Tibial nerve (tissue), 4 donors: Measurements from ENCODE around the gene AFAP1. TPM values are rescaled to one million over a fixed set of nuclear protein-coding genes. Genes with fewer than 3 reads are reported as not detected.

Experiments used
- DNase-seq, 2 donors: peaks; one replicate each; pipeline ENCODE4 v3.0.0-alpha.2; 2019; ENCODE audit warnings: low spot score in 2 of 2
- H3K27ac ChIP-seq, 4 donors: fragments of 200-600 bp; sonication (generic) in 3 of 4; one replicate each; pipeline ENCODE4 v1.5.1; 2017 to 2019; ENCODE audit warnings: mild to moderate bottlenecking in 1 of 4
- H3K27me3 ChIP-seq, 2 donors: fragments of 200-600 bp; sonication (generic) in 1 of 2; one replicate each; pipeline versions ENCODE4 v1.5.1 to v1.6.0; 2017 to 2019
- H3K36me3 ChIP-seq, 3 donors: fragments of 200-600 bp; sonication (generic); one replicate each; pipeline ENCODE4 v1.5.1; 2018 to 2019
- H3K4me1 ChIP-seq, 4 donors: fragments of 200-600 bp; sonication (generic) in 3 of 4; one replicate each; pipeline ENCODE4 v1.5.1; 2017 to 2019
- H3K4me3 ChIP-seq, 4 donors: fragments of 200-600 bp; sonication (generic) in 3 of 4; one replicate each; pipeline ENCODE4 v1.5.1; 2017 to 2019; ENCODE audit warnings: mild to moderate bottlenecking in 1 of 4, moderate library complexity in 1 of 4
- H3K9me3 ChIP-seq, 4 donors: fragments of 200-600 bp; sonication (generic) in 3 of 4; one replicate each; pipeline ENCODE4 v1.5.1; 2017 to 2019
- EP300 ChIP-seq, 2 donors: sonication (generic); formaldehyde crosslinking; IDR thresholded peaks; one replicate each; pipeline ENCODE4 v1.6.1; 2017; ENCODE audit warnings: antibody characterized with exemption in 2 of 2, mild to moderate bottlenecking in 1 of 2
- POLR2A ChIP-seq, 2 donors: fragments of 450-650 bp; IDR thresholded peaks; one replicate each; pipeline ENCODE4 v1.6.1; 2017; ENCODE audit warnings: antibody characterized with exemption in 2 of 2, mild to moderate bottlenecking in 2 of 2, moderate library complexity in 2 of 2
- WGBS, 2 donors: methylation state at CpG; one replicate each; pipeline ENCODE4 v1.1.5; 2018; 5-methylcytosine and 5-hydroxymethylcytosine counted together
- total RNA-seq, 4 donors: library from RNA; depleted of rRNA; stranded (reverse); fragments of >200 nt; gene quantifications; one replicate each; pipeline ENCODE4 v1.1.0, GENCODE V29; 2016
- TF ChIP-seq, protein P1 (sequence below), 5 experiments: fragments of 200-600 bp in 3 of 5; fragments of 450-650 bp in 2 of 5; sonication (generic) in 3 of 5; IDR thresholded peaks; one replicate each; pipeline ENCODE4 v1.5.1; 2016 to 2019; ENCODE audit warnings: antibody characterized with exemption in 5 of 5, mild to moderate bottlenecking in 3 of 5, moderate library complexity in 2 of 5

The AFAP1 gene
- total RNA-seq, 4 donors from 2014 or later = 23.2 to 34.9 (median 32.1) TPM

DNA sequence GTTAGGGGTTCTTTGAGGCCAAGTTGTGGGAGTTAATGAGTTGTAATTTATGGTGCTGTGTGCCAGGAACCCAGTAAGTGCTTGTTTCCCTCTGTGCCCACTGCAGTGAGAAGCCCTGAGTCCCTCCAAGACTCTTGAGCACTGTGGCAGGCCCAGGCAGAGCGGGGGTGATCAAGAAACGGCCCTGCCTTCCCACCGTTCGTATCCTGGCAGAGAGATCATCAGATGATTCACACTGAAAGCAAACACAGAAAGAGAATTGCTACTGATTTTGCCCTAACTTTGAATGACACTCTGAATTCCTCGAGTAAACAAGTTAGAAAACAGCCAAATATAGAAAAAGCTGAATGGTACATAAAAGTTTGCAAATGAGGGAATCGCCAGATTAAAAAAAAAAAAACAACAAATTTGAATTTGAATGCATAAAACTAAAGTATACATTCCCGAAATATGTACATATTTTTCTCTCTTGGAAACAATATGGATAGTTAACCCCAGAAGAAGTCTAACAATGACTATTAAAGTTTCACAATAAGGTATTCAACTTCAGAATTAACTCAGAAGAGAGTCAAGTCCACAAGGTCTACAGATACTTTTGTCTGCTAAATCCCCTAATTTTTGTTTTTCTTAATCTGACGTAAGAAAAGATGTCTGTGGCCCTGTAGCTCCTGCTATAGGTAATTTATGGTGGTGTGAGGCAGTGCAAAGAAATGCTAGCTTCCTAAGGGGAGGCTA lies 71.8 kb downstream of the AFAP1 start:
- peaks cover 0 to 29% (median 14%) of the 10 kb centered on the region in 4 donors for H3K4me1 ChIP-seq
- no peak overlapping the region for H3K4me3 ChIP-seq
- WGBS, 2 donors = 51 to 65% methylated on average over 8 of the region's 8 CpGs
- no peak for DNase-seq
- H3K27ac ChIP-seq = peak overlapping the region in 2 of 4 donors; percentile 11 to 17
- H3K36me3 ChIP-seq = peaks cover 0 to 21% (median 0%) of the 10 kb centered on the region in 3 donors
- TF ChIP-seq, protein P1, sequence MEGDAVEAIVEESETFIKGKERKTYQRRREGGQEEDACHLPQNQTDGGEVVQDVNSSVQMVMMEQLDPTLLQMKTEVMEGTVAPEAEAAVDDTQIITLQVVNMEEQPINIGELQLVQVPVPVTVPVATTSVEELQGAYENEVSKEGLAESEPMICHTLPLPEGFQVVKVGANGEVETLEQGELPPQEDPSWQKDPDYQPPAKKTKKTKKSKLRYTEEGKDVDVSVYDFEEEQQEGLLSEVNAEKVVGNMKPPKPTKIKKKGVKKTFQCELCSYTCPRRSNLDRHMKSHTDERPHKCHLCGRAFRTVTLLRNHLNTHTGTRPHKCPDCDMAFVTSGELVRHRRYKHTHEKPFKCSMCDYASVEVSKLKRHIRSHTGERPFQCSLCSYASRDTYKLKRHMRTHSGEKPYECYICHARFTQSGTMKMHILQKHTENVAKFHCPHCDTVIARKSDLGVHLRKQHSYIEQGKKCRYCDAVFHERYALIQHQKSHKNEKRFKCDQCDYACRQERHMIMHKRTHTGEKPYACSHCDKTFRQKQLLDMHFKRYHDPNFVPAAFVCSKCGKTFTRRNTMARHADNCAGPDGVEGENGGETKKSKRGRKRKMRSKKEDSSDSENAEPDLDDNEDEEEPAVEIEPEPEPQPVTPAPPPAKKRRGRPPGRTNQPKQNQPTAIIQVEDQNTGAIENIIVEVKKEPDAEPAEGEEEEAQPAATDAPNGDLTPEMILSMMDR (IDR thresholded peaks at IDR 0.05) = no peak
- no peak for TF ChIP-seq POLR2A (IDR thresholded peaks at IDR 0.05)
- no peak for TF ChIP-seq EP300 (IDR thresholded peaks at IDR 0.05)
- no peaks in the 10 kb centered on the region for H3K9me3 ChIP-seq
- H3K27me3 ChIP-seq = no peaks in the 10 kb centered on the region

DNA sequence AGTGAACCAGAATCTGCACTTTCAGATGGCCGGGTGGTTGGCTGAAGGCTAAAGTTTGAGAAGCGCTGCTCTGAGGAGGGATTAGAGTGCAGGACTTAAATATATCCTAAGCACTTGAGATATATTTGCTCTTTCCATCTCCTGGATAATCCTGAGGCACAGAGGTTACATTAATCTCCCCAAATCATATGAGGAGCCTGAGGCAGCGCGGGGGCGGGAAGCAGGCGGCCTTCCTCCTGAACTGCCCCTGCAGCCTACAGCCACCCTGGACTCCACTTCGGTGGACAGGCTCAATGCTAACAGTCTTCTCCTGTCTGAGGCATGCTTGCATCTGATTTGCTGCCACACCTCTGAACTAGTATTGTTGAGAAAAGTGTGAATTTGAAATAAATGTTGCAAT lies 72.5 kb downstream of the AFAP1 start:
- H3K27me3 ChIP-seq = no peaks in the 10 kb centered on the region
- H3K4me3 ChIP-seq = no peak overlapping the region
- DNase-seq = no peak
- no peak overlapping the region for H3K27ac ChIP-seq
- no peaks in the 10 kb centered on the region for H3K9me3 ChIP-seq
- TF ChIP-seq, protein P1 (IDR thresholded peaks at IDR 0.05) = no peak
- TF ChIP-seq POLR2A (IDR thresholded peaks at IDR 0.05) (no peak), EP300 (IDR thresholded peaks at IDR 0.05) (no peak)
- 89 to 91% methylated on average over 7 of the region's 7 CpGs for WGBS, 2 donors
- H3K4me1 ChIP-seq = peaks cover 0 to 29% (median 14%) of the 10 kb centered on the region in 4 donors
- peaks cover 0 to 21% (median 0%) of the 10 kb centered on the region in 3 donors for H3K36me3 ChIP-seq

DNA sequence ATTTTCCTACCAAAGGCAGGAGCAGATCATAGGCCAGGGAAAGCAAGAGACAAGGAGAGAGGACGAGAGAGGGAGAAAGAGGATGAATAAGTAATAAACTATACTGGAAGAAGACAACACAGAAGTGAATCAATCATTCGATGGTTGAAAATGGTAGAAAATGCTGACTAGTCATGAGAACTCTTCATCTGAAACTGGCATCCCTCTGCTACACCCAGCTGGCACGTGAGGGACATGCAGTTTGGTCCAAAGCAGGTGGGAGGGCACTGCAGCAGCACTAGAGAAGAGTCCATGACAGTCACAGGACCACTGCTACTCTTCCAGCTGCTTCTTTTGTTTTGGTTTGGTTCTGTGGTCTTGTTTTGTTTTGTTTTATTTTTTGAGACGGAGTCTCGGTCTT lies 74.1 kb downstream of the AFAP1 start:
- Histone ChIP-seq H3K4me3 (no peak overlapping the region), H3K27ac (no peak overlapping the region), H3K36me3 (peaks cover 0 to 21% (median 0%) of the 10 kb centered on the region in 3 donors), H3K9me3 (no peaks in the 10 kb centered on the region), H3K4me1 (peaks cover 0 to 29% (median 7%) of the 10 kb centered on the region in 4 donors), H3K27me3 (no peaks in the 10 kb centered on the region)
- TF ChIP-seq EP300 (IDR thresholded peaks at IDR 0.05) = no peak
- TF ChIP-seq, protein P1 (IDR thresholded peaks at IDR 0.05) = no peak
- no peak for TF ChIP-seq POLR2A (IDR thresholded peaks at IDR 0.05)
- no peak for DNase-seq
- 92 to 94% methylated on average over 5 of the region's 5 CpGs for WGBS, 2 donors

DNA sequence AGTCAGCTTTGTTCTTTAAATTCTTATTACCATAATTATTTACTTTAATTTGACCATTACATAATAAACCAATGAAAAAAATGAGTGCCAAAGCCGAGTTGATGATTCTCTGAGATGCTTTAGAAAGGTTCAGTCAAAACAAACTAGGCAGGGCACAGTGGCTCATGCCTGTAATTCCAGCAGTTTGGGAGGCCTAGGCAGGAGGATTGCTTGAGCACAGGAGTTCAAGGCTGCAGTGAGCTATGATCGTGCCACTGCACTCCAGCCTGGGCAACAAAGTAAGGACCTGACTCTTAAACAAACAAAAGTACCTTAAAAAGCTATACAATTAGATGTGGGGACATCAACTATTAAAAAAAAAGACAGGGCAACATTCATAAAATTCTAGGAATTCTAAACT lies 75.0 kb downstream of the AFAP1 start:
- no peak for DNase-seq
- H3K36me3 ChIP-seq = peaks cover 0 to 21% (median 0%) of the 10 kb centered on the region in 3 donors
- no peaks in the 10 kb centered on the region for H3K9me3 ChIP-seq
- H3K27me3 ChIP-seq = no peaks in the 10 kb centered on the region
- WGBS, 2 donors = 80 to 89% methylated on average over 2 of the region's 2 CpGs
- TF ChIP-seq EP300 (IDR thresholded peaks at IDR 0.05) = no peak
- TF ChIP-seq POLR2A (IDR thresholded peaks at IDR 0.05) = no peak
- TF ChIP-seq, protein P1 (IDR thresholded peaks at IDR 0.05) = no peak
- H3K27ac ChIP-seq = no peak overlapping the region
- peaks cover 0 to 37% (median 7%) of the 10 kb centered on the region in 4 donors for H3K4me1 ChIP-seq
- no peak overlapping the region for H3K4me3 ChIP-seq

DNA sequence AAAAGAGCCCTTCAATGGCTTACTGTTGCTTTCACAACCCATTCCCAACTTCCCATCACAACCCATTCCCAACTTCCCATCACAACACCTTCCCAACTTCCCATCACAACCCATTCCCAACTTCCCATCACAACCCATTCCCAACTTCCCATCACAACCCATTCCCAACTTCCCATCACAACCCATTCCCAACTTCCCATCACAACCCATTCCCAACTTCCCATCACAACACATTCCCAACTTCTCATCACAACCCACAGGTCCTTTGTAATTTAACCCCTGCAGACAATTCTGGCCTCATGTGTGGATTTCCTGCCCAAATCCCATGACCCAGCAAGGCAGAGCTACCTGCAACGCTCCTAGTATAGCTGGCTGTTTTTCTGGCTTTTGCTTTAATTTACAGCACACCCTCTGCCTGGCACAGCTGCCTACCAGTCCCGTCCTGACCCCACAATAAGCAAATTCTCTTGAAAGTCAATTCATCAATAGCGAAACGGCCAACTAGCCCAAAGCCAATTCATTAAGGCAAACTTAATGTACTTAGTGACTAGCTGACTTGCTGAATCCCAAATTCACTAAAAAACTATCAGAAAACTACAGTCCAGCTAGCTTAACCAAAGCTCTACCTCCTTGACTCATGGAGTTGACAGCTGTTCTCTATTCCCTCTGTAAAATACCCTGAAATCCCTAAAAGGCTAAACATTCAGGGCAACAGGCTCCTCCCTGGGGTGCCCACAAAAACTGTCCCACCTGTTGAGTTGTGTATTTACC lies 75.6 kb downstream of the AFAP1 start:
- Histone ChIP-seq H3K9me3 (no peaks in the 10 kb centered on the region), H3K27me3 (no peaks in the 10 kb centered on the region), H3K4me3 (no peak overlapping the region), H3K4me1 (peaks cover 0 to 42% (median 7%) of the 10 kb centered on the region in 4 donors), H3K36me3 (peaks cover 0 to 21% (median 0%) of the 10 kb centered on the region in 3 donors), H3K27ac (no peak overlapping the region)
- 91 to 96% methylated on average over 4 of the region's 4 CpGs for WGBS, 2 donors
- no peak for DNase-seq
- TF ChIP-seq, protein P1 (IDR thresholded peaks at IDR 0.05) = no peak
- TF ChIP-seq POLR2A (IDR thresholded peaks at IDR 0.05) = no peak
- no peak for TF ChIP-seq EP300 (IDR thresholded peaks at IDR 0.05)
